CD14-positive monocyte (primary cell): ENCODE measurements around the gene MC5R. TPM values are rescaled to one million over a fixed set of nuclear protein-coding genes. Genes with fewer than 3 reads are reported as not detected.

Experiments
- DNase-seq, 3 donors: peaks; one replicate each; pipeline ENCODE4 v3.0.0-alpha.2; 2011 to 2022
- H2AFZ ChIP-seq: 2 replicates; pipeline ENCODE4 v1.6.0; 2012; ENCODE audit warnings: mild to moderate bottlenecking, low read depth, low read length, inconsistent platforms; ENCODE audit not compliant: insufficient read depth, poor library complexity, severe bottlenecking
- H3K27ac ChIP-seq, 2 donors: 1 replicate in 1 of 2; 2 replicates in 1 of 2; pipeline ENCODE4 v1.5.1; 2012 to 2013; ENCODE audit warnings: low read length in 2 of 2, control low read depth in 1 of 2, inconsistent platforms in 1 of 2, low read depth in 1 of 2, mild to moderate bottlenecking in 1 of 2
- H3K27me3 ChIP-seq, 2 donors: one replicate each; pipeline versions ENCODE4 v1.6.0 to v1.6.1; 2011 to 2013; ENCODE audit warnings: low read length in 2 of 2; ENCODE audit not compliant: control insufficient read depth in 2 of 2, insufficient read depth in 2 of 2
- H3K36me3 ChIP-seq, 2 donors: replicated peaks in 1 of 2; 1 replicate in 1 of 2; 2 replicates in 1 of 2; pipeline versions ENCODE4 v1.5.1 to v1.6.1; 2012 to 2013; ENCODE audit warnings: low read length in 2 of 2, control low read depth in 1 of 2, inconsistent platforms in 1 of 2, mild to moderate bottlenecking in 1 of 2; ENCODE audit not compliant: insufficient read depth in 2 of 2, control insufficient read depth in 1 of 2
- H3K4me1 ChIP-seq, 2 donors: 1 replicate in 1 of 2; 2 replicates in 1 of 2; pipeline versions ENCODE4 v1.5.1 to v1.6.1; 2012 to 2013; ENCODE audit warnings: low read length in 2 of 2, control low read depth in 1 of 2, inconsistent platforms in 1 of 2, mild to moderate bottlenecking in 1 of 2, moderate library complexity in 1 of 2; ENCODE audit not compliant: insufficient read depth in 2 of 2, control insufficient read depth in 1 of 2
- H3K4me2 ChIP-seq: replicated peaks from 2 replicates; pipeline ENCODE3; 2012; ENCODE audit warnings: low read length, moderate library complexity, mild to moderate bottlenecking; ENCODE audit not compliant: poor library complexity, severe bottlenecking; ENCODE audit errors: extremely low read depth
- H3K4me3 ChIP-seq, 3 experiments: fragments of 200-600 bp in 1 of 3; sonication (generic) in 1 of 3; replicated peaks in 1 of 3; 1 replicate in 2 of 3; 2 replicates in 1 of 3; pipeline ENCODE4 v1.5.1; 2011 to 2013; ENCODE audit warnings: low read length in 3 of 3, mild to moderate bottlenecking in 3 of 3, control low read depth in 2 of 3, low read depth in 2 of 3, inconsistent platforms in 1 of 3, moderate library complexity in 1 of 3
- H3K79me2 ChIP-seq: 2 replicates; pipeline ENCODE4 v1.6.0; 2012; ENCODE audit warnings: mild to moderate bottlenecking, control low read depth, inconsistent platforms, low read length, moderate library complexity; ENCODE audit not compliant: insufficient read depth
- H3K9ac ChIP-seq: 2 replicates; pipeline ENCODE4 v1.6.0; 2017; ENCODE audit warnings: low read length, mild to moderate bottlenecking; ENCODE audit not compliant: insufficient read depth, poor library complexity, severe bottlenecking
- H3K9me3 ChIP-seq, 2 donors: replicated peaks in 1 of 2; 1 replicate in 1 of 2; 2 replicates in 1 of 2; pipeline versions ENCODE4 v1.5.1 to v1.6.1; 2012 to 2013; ENCODE audit warnings: low read length in 2 of 2, control low read depth in 1 of 2; ENCODE audit not compliant: control insufficient read depth in 1 of 2, insufficient read depth in 1 of 2
- H4K20me1 ChIP-seq: 2 replicates; pipeline ENCODE4 v1.6.0; 2012; ENCODE audit warnings: mild to moderate bottlenecking, low read length, control low read depth, moderate library complexity; ENCODE audit not compliant: insufficient read depth
- H3K27ac Mint-ChIP-seq, 7 donors: one replicate each; pipeline ENCODE4 v1.8.0; 2020; ENCODE audit warnings: mild to moderate bottlenecking in 7 of 7, mixed read lengths in 7 of 7, moderate library complexity in 6 of 7, inconsistent platforms in 2 of 7
- H3K27me3 Mint-ChIP-seq, 3 donors: one replicate each; pipeline ENCODE4 v1.8.0; 2021 to 2022; ENCODE audit warnings: low read depth in 3 of 3, mild to moderate bottlenecking in 3 of 3, mixed read lengths in 3 of 3, moderate library complexity in 3 of 3, inconsistent platforms in 1 of 3
- H3K36me3 Mint-ChIP-seq, 2 donors: one replicate each; pipeline ENCODE4 v1.8.0; 2020; ENCODE audit warnings: mixed read lengths in 2 of 2, inconsistent platforms in 1 of 2, mild to moderate bottlenecking in 1 of 2
- H3K4me1 Mint-ChIP-seq: one replicate; pipeline ENCODE4 v1.8.0; 2020; ENCODE audit warnings: mild to moderate bottlenecking, mixed read lengths
- H3K4me3 Mint-ChIP-seq, 2 donors: one replicate each; pipeline ENCODE4 v1.8.0; 2020; ENCODE audit warnings: mild to moderate bottlenecking in 2 of 2, mixed read lengths in 2 of 2, moderate library complexity in 1 of 2
- H3K9me3 Mint-ChIP-seq, 7 donors: one replicate each; pipeline ENCODE4 v1.8.0; 2020 to 2022; ENCODE audit warnings: mixed read lengths in 7 of 7, mild to moderate bottlenecking in 6 of 7, moderate library complexity in 6 of 7, inconsistent platforms in 2 of 7
- WGBS: methylation state at CpG from one replicate; pipeline ENCODE4 v1.1.5; 2013; ENCODE audit warnings: missing lambda C conversion rate; ENCODE audit not compliant: insufficient coverage; 5-methylcytosine and 5-hydroxymethylcytosine counted together
- intact Hi-C, 2 donors: fragments of 100-400 bp; cut with micrococcal nuclease; formaldehyde crosslinking; loops; one replicate each; pipeline versions ENCODE4 v1.15.0 to v1.15.1; 2023
- polyA plus RNA-seq, 3 donors: library from polyadenylated mRNA; depleted of rRNA in 1 of 3; unstranded in 2 of 3; stranded (reverse) in 1 of 3; fragments of 300-500 nt in 2 of 3; fragments of >200 nt in 1 of 3; fragmentation: Illumina TruSeq in 2 of 3; gene quantifications; 1 replicate in 2 of 3; 2 replicates in 1 of 3; pipeline ENCODE4 v1.2.3, GENCODE V29; 2012 to 2021
- TF ChIP-seq, protein P1 (sequence below): fragments of 200-600 bp; IDR thresholded peaks from one replicate; pipeline ENCODE4 v1.8.0; 2022; ENCODE audit warnings: antibody characterized with exemption, mild to moderate bottlenecking

The MC5R gene
- polyA plus RNA-seq, 3 donors = 0.12 to 0.13 TPM; not detected in 1

DNA sequence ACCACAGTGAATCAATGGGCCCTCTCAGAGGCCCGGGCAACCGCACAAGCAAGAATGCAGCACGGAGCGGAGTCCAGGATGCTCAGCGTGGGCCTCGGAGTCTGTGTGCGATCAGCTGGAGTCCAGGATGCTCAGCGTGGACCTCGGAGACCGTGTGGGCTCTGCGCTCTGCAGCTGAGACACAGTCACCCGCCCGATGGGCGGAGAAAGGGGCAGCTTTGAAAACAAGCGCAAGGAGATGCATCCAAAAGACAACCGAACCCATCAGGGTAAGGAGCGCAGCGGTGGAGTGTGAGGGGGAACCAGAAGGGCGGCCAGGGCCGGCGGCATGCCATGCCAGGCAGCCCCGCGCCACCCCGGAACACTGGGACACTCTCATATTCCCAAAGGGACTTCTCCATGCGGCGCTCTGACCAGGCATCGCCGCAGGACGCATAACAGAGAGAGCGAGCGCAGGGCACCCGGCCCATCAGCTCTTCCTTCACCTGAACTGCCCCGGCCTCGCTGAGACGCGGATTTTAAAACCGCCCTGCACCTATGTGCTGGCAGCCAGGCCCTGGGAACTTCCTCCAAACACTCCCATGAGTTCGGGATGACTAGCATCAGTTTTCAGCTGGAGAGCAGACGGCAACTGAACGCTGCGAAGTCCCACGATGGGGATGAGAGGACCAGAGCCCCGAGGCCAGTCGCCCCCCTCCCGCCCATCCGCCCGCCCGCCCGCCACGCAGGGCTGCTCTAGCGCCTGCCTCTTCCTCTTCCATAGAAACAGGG is 44.7 kb downstream of the MC5R start:
- no peak overlapping the region for H2AFZ ChIP-seq
- peaks cover 8 to 36% of the 10 kb centered on the region in 2 donors for H3K27me3 ChIP-seq
- TF ChIP-seq, protein P1, sequence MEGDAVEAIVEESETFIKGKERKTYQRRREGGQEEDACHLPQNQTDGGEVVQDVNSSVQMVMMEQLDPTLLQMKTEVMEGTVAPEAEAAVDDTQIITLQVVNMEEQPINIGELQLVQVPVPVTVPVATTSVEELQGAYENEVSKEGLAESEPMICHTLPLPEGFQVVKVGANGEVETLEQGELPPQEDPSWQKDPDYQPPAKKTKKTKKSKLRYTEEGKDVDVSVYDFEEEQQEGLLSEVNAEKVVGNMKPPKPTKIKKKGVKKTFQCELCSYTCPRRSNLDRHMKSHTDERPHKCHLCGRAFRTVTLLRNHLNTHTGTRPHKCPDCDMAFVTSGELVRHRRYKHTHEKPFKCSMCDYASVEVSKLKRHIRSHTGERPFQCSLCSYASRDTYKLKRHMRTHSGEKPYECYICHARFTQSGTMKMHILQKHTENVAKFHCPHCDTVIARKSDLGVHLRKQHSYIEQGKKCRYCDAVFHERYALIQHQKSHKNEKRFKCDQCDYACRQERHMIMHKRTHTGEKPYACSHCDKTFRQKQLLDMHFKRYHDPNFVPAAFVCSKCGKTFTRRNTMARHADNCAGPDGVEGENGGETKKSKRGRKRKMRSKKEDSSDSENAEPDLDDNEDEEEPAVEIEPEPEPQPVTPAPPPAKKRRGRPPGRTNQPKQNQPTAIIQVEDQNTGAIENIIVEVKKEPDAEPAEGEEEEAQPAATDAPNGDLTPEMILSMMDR = no peak
- no peak overlapping the region for H3K27ac ChIP-seq
- no peaks in the 10 kb centered on the region for H3K36me3 Mint-ChIP-seq
- no peak overlapping the region for H3K4me2 ChIP-seq
- H3K79me2 ChIP-seq = no peaks in the 10 kb centered on the region
- H3K4me1 ChIP-seq = no peaks in the 10 kb centered on the region
- H3K27ac Mint-ChIP-seq = no peak overlapping the region
- no peaks in the 10 kb centered on the region for H4K20me1 ChIP-seq
- peaks cover 31 to 53% (median 38%) of the 10 kb centered on the region in 3 donors for H3K27me3 Mint-ChIP-seq
- peak overlapping the region in 1 of 2 donors; percentile 68 for H3K4me3 Mint-ChIP-seq
- WGBS = 6% methylated on average over 39 of the region's 51 CpGs
- H3K4me3 ChIP-seq = no peak overlapping the region
- no peak overlapping the region for H3K9ac ChIP-seq
- H3K9me3 ChIP-seq = no peaks in the 10 kb centered on the region
- H3K9me3 Mint-ChIP-seq = peaks cover 0 to 6% (median 3%) of the 10 kb centered on the region in 7 donors
- H3K36me3 ChIP-seq = no peaks in the 10 kb centered on the region
- no peaks in the 10 kb centered on the region for H3K4me1 Mint-ChIP-seq
- intact Hi-C loops = no loop called here
- DNase-seq = no peak

DNA sequence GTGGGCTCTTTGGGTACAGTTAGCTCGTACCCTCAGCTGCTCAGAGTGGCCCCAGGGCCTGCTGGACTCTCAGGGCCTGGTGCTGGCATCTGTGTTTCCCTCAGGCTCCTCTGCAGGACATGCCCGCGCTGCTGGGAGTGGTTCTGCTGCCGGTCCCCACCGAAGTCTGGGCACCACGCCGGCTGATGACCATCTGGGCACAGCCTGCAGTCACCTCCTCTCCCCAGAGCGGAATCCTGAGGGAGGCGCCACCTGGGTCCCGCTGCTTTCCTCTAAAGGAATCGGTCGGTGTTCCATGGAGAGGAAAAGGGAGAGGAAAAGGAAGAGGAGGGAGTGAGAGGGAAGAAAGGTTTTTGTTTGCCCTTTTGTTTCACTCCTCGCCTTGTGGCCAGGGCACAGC is 47.8 kb downstream of the MC5R start:
- H3K4me3 Mint-ChIP-seq = no peak overlapping the region
- no peak overlapping the region for H3K27ac Mint-ChIP-seq
- H3K36me3 ChIP-seq = no peaks in the 10 kb centered on the region
- no peak overlapping the region for H3K9ac ChIP-seq
- no peaks in the 10 kb centered on the region for H4K20me1 ChIP-seq
- H3K27me3 Mint-ChIP-seq = peaks cover 32 to 43% (median 36%) of the 10 kb centered on the region in 3 donors
- DNase-seq = no peak
- H3K9me3 ChIP-seq = no peaks in the 10 kb centered on the region
- H3K27me3 ChIP-seq = peaks cover 8 to 36% of the 10 kb centered on the region in 2 donors
- WGBS = 47% methylated on average over 10 of the region's 13 CpGs
- H3K4me1 Mint-ChIP-seq = no peaks in the 10 kb centered on the region
- TF ChIP-seq, protein P1 = no peak
- H3K4me1 ChIP-seq = no peaks in the 10 kb centered on the region
- H3K9me3 Mint-ChIP-seq = peaks cover 0 to 3% (median 2%) of the 10 kb centered on the region in 7 donors
- no peak overlapping the region for H3K27ac ChIP-seq
- no peaks in the 10 kb centered on the region for H3K36me3 Mint-ChIP-seq
- no peak overlapping the region for H2AFZ ChIP-seq
- H3K4me2 ChIP-seq = no peak overlapping the region
- intact Hi-C loops = no loop called here
- no peak overlapping the region for H3K4me3 ChIP-seq
- H3K79me2 ChIP-seq = no peaks in the 10 kb centered on the region
